ENCODE results near the gene OPHN1.

GRCh38 chrX:68045008-68045577, 388.2 kb downstream of the OPHN1 start:
- TF ChIP-seq CTCF (IDR thresholded peaks at IDR 0.05; ENCODE audit: low read depth, low read length, poor library complexity, severe bottlenecking): no peak
- no peak for TF ChIP-seq EZH2phosphoT487 (IDR thresholded peaks at IDR 0.05; ENCODE audit: borderline replicate concordance, low read length)

Measured in DOHH2 (cell line).